Activated B cell treated with CpG ODN at 0.5 μM for 24 hours (primary cell): Measurements from ENCODE around the gene GUCA2B. TPM values are rescaled to one million over a fixed set of nuclear protein-coding genes. Genes with fewer than 3 reads are reported as not detected.

Experiments used
- ATAC-seq: fragments of 200-7000 bp; cut with Tn5 transposase; one replicate; pipeline ENCODE4 v1.10.0; 2021; ENCODE audit warnings: low read depth, mild to moderate bottlenecking, moderate library complexity
- CTCF ChIA-PET: fragments of 350-600 bp; sonication (Branson Sonifier 250); formaldehyde crosslinking; loops from one replicate; lab custom pipeline; 2021; ENCODE audit warnings: antibody characterized with exemption; lab: Charles Lee
- POLR2A ChIA-PET: fragments of 350-600 bp; sonication (Branson Sonifier 250); formaldehyde crosslinking; loops from one replicate; lab custom pipeline; 2021; ENCODE audit warnings: antibody characterized with exemption; lab: Charles Lee
- DNase-seq: peaks from one replicate; pipeline ENCODE4 v3.0.0; 2022
- H3K27ac Mint-ChIP-seq: one replicate; pipeline ENCODE4 v1.8.0; 2020; ENCODE audit warnings: mixed read lengths
- H3K27me3 Mint-ChIP-seq: one replicate; pipeline ENCODE4 v1.8.0; 2021; ENCODE audit warnings: mixed read lengths
- H3K36me3 Mint-ChIP-seq: one replicate; pipeline ENCODE4 v1.8.0; 2021; ENCODE audit warnings: low read depth, mixed read lengths
- H3K4me1 Mint-ChIP-seq: one replicate; pipeline ENCODE4 v1.8.0; 2021; ENCODE audit warnings: mixed read lengths
- H3K4me3 Mint-ChIP-seq: one replicate; pipeline ENCODE4 v1.8.0; 2020; ENCODE audit warnings: mild to moderate bottlenecking, mixed read lengths
- H3K9me3 Mint-ChIP-seq: one replicate; pipeline ENCODE4 v1.8.0; 2020; ENCODE audit warnings: mixed read lengths
- intact Hi-C: fragments of 100-400 bp; cut with micrococcal nuclease; formaldehyde crosslinking; loops from one replicate; pipeline ENCODE4 v1.15.1; 2024
- total RNA-seq: library from RNA; stranded (reverse); gene quantifications from 2 replicates; pipeline ENCODE4 v1.2.3, GENCODE V29; 2022
- TF ChIP-seq, protein P1 (sequence below): fragments of 200-600 bp; IDR thresholded peaks from one replicate; pipeline ENCODE4 v1.8.0; 2022; ENCODE audit warnings: antibody characterized with exemption, mild to moderate bottlenecking

GUCA2B gene
- total RNA-seq, 1 donor from 2014 or later: not detected

DNA sequence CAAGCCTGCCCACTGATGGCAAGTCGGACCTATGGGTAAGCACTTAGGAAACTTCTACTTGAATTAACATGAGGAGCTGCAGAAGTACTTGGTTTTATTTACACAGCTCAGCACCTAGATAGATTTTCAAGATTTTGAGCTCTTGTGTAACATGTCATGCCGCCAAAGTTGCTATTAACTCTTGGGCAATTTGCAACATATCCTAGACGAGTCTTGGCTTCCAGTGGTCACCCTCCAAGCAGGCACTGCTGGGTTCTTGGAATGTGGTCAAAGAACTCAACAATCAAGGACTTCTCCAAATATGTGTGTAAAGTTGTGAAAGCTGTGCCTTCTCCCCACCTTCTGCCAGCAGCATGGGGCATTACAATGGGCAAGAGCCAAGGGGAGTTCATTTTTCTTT lies 17.8 kb upstream of the GUCA2B start:
- ATAC-seq: no peak
- DNase-seq: no peak
- Mint-ChIP-seq H3K36me3 (no peaks in the 10 kb centered on the region), H3K9me3 (no peaks in the 10 kb centered on the region), H3K4me1 (no peaks in the 10 kb centered on the region), H3K27ac (no peak overlapping the region), H3K27me3 (peaks cover 4% of the 10 kb centered on the region), H3K4me3 (no peak overlapping the region)
- TF ChIP-seq, protein P1, sequence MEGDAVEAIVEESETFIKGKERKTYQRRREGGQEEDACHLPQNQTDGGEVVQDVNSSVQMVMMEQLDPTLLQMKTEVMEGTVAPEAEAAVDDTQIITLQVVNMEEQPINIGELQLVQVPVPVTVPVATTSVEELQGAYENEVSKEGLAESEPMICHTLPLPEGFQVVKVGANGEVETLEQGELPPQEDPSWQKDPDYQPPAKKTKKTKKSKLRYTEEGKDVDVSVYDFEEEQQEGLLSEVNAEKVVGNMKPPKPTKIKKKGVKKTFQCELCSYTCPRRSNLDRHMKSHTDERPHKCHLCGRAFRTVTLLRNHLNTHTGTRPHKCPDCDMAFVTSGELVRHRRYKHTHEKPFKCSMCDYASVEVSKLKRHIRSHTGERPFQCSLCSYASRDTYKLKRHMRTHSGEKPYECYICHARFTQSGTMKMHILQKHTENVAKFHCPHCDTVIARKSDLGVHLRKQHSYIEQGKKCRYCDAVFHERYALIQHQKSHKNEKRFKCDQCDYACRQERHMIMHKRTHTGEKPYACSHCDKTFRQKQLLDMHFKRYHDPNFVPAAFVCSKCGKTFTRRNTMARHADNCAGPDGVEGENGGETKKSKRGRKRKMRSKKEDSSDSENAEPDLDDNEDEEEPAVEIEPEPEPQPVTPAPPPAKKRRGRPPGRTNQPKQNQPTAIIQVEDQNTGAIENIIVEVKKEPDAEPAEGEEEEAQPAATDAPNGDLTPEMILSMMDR: no peak
- ChIA-PET CTCF (no interaction called here), POLR2A (no interaction called here)
- intact Hi-C loops: no loop called here

DNA sequence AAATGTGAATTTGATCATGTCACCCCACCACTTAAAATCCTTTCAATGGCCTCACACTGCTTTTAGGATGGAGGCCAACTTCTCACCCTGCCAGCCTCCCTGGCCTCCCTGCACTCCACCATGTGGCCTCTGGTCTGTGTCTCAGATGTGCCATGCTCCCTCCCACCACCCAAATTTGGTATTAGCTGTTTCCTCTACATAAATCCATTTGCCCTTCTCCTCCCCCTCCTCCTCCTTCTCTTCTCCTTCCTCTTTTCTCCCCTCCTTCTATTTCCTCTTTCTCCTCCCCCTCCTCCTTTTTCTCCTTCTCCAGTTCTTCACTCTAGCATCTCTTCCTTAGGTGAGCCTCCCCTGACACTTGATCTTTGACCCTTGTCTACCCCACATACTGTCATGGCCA lies 16.7 kb upstream of the GUCA2B start:
- no peaks in the 10 kb centered on the region for H3K36me3 Mint-ChIP-seq
- no peaks in the 10 kb centered on the region for H3K9me3 Mint-ChIP-seq
- peaks cover 4% of the 10 kb centered on the region for H3K27me3 Mint-ChIP-seq
- ChIA-PET POLR2A (no interaction called here), CTCF (no interaction called here)
- TF ChIP-seq, protein P1: no peak
- intact Hi-C loops: no loop called here
- no peaks in the 10 kb centered on the region for H3K4me1 Mint-ChIP-seq
- H3K27ac Mint-ChIP-seq: no peak overlapping the region
- DNase-seq (no peak), ATAC-seq (no peak)
- H3K4me3 Mint-ChIP-seq: no peak overlapping the region

DNA sequence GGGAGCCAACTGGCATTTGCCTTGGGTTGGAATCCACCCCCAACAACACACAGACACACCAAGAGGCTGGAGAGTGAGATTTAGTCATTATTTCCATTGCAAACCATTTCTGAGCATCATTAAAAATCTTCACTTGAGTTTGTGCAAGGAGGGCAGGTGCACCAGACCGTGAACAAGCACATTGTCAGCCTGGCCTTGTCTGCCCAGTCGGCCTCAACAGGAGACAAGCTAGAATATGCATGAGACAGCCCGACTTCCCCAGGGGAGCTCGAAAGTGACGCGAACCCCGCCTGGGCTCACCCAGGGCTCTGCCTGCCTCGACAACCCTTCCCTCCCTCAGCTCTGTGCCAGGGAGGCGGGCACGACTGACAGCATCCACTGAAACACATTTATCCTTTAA lies 15.4 kb upstream of the GUCA2B start:
- CTCF ChIA-PET: interaction anchor here (1.0 kb wide), 1 partner anchor 36 kb away, joined by 3 read pairs; no protein-coding TSS in a partner anchor
- H3K27ac Mint-ChIP-seq: no peak overlapping the region
- H3K4me3 Mint-ChIP-seq: no peak overlapping the region
- H3K9me3 Mint-ChIP-seq: no peaks in the 10 kb centered on the region
- DNase-seq: no peak
- ATAC-seq: no peak
- intact Hi-C loops: no loop called here
- H3K4me1 Mint-ChIP-seq: no peaks in the 10 kb centered on the region
- POLR2A ChIA-PET: no interaction called here
- TF ChIP-seq, protein P1: no peak
- peaks cover 10% of the 10 kb centered on the region for H3K27me3 Mint-ChIP-seq
- H3K36me3 Mint-ChIP-seq: no peaks in the 10 kb centered on the region

DNA sequence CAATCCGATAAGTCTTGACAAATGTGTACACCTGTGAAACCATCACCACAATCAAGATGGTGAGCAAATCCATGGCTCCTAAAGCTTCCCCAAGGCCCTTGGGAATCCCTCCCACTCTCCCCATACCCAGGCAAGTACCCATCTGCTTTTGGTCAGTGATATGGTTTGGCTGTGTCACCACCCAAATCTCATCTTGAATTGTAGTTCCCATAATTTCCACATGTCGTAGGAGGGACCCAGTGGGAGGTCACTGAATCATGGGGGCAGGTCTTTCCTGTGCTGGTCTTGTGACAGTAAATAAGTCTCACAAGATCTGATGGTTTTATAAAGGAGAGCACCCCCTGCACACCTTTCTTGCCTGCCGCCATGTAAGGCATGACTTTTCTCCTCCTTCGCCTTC lies 14.6 kb upstream of the GUCA2B start:
- Mint-ChIP-seq H3K4me1 (no peaks in the 10 kb centered on the region), H3K36me3 (no peaks in the 10 kb centered on the region), H3K27me3 (peaks cover 11% of the 10 kb centered on the region), H3K9me3 (no peaks in the 10 kb centered on the region), H3K4me3 (no peak overlapping the region), H3K27ac (no peak overlapping the region)
- intact Hi-C loops: no loop called here
- CTCF ChIA-PET: no interaction called here
- TF ChIP-seq, protein P1: no peak
- DNase-seq (no peak), ATAC-seq (no peak)
- POLR2A ChIA-PET: no interaction called here

DNA sequence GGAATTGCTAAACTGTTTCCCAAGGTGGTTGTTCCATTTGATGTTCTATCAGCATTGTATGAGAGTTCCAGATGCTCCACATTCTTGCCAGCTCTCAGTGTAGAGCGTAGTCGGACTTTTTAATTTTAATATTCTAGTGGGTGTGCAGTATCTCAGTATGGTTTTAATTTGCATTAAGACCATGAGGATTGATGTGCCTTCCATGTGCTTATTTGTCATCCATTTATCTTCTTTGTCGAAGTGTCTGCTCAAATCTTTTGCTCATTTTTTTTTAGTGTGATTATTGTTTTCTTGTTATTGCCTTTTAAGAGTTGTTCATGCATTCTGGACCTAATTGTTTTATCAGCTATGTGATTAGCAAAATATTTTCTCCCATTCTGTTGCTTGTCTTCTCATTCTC lies 13.8 kb upstream of the GUCA2B start:
- TF ChIP-seq, protein P1: no peak
- Mint-ChIP-seq H3K4me3 (no peak overlapping the region), H3K36me3 (no peaks in the 10 kb centered on the region), H3K27me3 (peaks cover 18% of the 10 kb centered on the region), H3K4me1 (no peaks in the 10 kb centered on the region), H3K9me3 (no peaks in the 10 kb centered on the region), H3K27ac (no peak overlapping the region)
- ATAC-seq (no peak), DNase-seq (no peak)
- POLR2A ChIA-PET: no interaction called here
- intact Hi-C loops: no loop called here
- CTCF ChIA-PET: no interaction called here
